CD4-positive, alpha-beta T cell treated with Interleukin-17A for 4 hours (primary cell): Measurements from ENCODE around the gene CDC14A.

Experiments used
- DNase-seq: peaks from one replicate; pipeline ENCODE4 v3.0.0-alpha.2; 2020; ENCODE audit warnings: mixed read lengths

CDC14A gene

GRCh38 chr1:100452641-100453040, 100.3 kb downstream of the CDC14A start:
- DNase-seq: no peak

GRCh38 chr1:100455478-100456072, 103.3 kb downstream of the CDC14A start:
- no peak for DNase-seq

- no peak for DNase-seq
Observed at GRCh38 chr1:100456880-100457279, 104.6 kb downstream of the CDC14A start.

- no peak for DNase-seq
Observed at GRCh38 chr1:100457683-100458082, 105.4 kb downstream of the CDC14A start.

GRCh38 chr1:100458661-100459357, 106.5 kb downstream of the CDC14A start:
- no peak for DNase-seq

GRCh38 chr1:100459358-100460114, 107.2 kb downstream of the CDC14A start:
- DNase-seq: peak; percentile 81

- DNase-seq: no peak
Observed at GRCh38 chr1:100461222-100461621, 108.9 kb downstream of the CDC14A start.

GRCh38 chr1:100462326-100463025, 110.2 kb downstream of the CDC14A start:
- no peak for DNase-seq

GRCh38 chr1:100463791-100464424, 111.6 kb downstream of the CDC14A start:
- peak; percentile 58 for DNase-seq

- DNase-seq: no peak
Observed at GRCh38 chr1:100469578-100469977, 117.3 kb downstream of the CDC14A start.

- no peak for DNase-seq
Observed at GRCh38 chr1:100474834-100475233, 122.5 kb downstream of the CDC14A start.

GRCh38 chr1:100476735-100477290, 124.5 kb downstream of the CDC14A start:
- DNase-seq: no peak

- no peak for DNase-seq
Observed at GRCh38 chr1:100478816-100479215, 126.5 kb downstream of the CDC14A start.

- DNase-seq: no peak
Observed at GRCh38 chr1:100479620-100480338, 127.5 kb downstream of the CDC14A start.

GRCh38 chr1:100481303-100481702, 129.0 kb downstream of the CDC14A start:
- no peak for DNase-seq

- DNase-seq: no peak
Observed at GRCh38 chr1:100482167-100482566, 129.9 kb downstream of the CDC14A start.

GRCh38 chr1:100482748-100483147, 130.4 kb downstream of the CDC14A start:
- DNase-seq: no peak

- no peak for DNase-seq
Observed at GRCh38 chr1:100483230-100483629, 130.9 kb downstream of the CDC14A start.

- DNase-seq: no peak
Observed at GRCh38 chr1:100485855-100486258, 133.6 kb downstream of the CDC14A start.

GRCh38 chr1:100494393-100495084, 142.2 kb downstream of the CDC14A start:
- no peak for DNase-seq

- DNase-seq: no peak
Observed at GRCh38 chr1:100496896-100497295, 144.6 kb downstream of the CDC14A start.
